ENCODE measurements around the gene RPL3.

The RPL3 gene

DNA sequence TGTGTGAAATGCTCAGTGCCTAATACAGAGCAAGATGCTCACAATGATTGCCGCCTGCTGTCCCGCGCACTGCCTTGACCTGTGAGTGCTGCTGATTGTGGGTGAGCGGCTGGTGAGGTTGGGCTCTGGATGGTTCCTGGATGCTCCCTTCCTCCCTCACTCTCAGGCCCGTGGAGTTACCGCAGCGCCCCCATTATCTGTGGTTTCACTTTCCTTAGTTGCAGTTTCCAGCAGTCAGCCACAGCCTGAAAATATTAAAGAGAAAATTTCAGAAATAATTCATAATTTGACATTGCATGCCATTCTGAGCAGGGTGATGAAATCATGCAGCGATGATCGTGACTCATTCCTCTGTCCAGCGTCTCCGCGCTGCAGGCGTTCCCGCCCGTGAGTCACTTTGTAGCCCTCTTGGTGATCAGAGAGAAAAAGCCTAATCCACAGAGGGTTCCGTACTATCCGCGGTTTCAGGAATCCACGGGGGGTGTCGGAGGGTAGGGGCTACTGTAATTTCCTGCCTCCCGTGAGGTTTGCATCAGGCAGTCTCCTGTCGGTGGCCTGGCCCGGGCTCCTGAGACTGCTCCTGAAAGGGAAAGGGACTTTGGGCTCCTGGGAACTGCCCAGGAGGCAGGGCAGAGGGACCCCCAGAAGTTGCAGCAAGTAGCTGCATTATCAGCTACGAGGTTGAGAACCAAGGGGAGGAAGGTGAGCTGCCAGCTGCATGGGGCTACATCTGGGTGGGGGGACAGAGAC is 10.6 kb downstream of the RPL3 start:
- H3K4me3 ChIP-seq (ENCODE audit: low read depth, low read length) = peak overlapping the region; percentile 31
- TF ChIP-seq CTCF (IDR thresholded peaks at IDR 0.05; ENCODE audit: low read depth, low read length) = no peak; the same call in 1 of the 2 replicates

GRCh38 chr22:39306456-39307361 is 12.7 kb downstream of the RPL3 start:
- TF ChIP-seq CTCF (IDR thresholded peaks at IDR 0.05; ENCODE audit: low read depth, low read length) = peak; percentile 10; the same call in 1 of the 2 replicates
- H3K4me3 ChIP-seq (ENCODE audit: low read depth, low read length) = no peak overlapping the region

DNA sequence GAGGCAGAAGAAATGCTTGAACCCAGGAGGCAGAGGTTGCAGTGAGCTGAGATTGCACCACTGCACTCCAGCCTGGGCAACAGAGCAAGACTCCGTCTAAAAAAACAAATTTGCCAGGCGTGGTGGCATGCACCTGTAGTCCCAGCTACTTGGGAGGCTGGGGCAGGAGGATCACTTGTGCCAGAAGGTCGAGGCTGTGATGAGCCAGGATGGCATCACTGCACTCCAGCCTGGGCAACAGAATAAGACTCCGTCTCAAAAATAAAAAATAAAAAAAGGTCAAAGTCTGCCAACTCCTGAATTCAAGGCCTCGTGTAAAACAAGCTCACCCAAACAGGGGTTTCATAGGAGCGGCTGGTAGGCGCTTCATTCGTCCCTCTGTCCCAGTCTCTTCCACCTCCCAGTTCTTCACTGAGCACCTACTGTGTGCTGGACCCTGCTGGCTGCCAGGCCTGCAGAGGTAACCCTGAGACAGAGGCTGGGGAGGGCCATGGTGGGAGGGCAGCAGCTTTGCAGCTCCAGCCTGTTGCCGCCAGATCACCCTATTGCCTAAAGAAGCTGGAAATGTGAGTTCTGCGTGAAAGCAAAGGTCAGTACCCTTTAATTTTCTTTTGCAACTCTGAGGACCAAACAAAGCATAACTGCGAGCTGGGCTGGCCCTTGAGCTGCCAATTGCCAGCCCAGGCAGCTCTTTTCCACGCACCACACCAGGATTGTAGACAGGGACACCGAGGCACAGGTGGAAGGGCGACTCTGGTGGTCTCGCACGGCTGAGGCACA is 15.3 kb downstream of the RPL3 start:
- no peak for TF ChIP-seq CTCF (IDR thresholded peaks at IDR 0.05; ENCODE audit: low read depth, low read length)
- no peak overlapping the region for H3K4me3 ChIP-seq (ENCODE audit: low read depth, low read length)

- TF ChIP-seq CTCF (IDR thresholded peaks at IDR 0.05; ENCODE audit: low read depth, low read length) = no peak
- no peak overlapping the region for H3K4me3 ChIP-seq (ENCODE audit: low read depth, low read length)
Observed at GRCh38 chr22:39303358-39303757, 16.1 kb downstream of the RPL3 start.

GRCh38 chr22:39302431-39302960 is 16.9 kb downstream of the RPL3 start:
- H3K4me3 ChIP-seq (ENCODE audit: low read depth, low read length) = no peak overlapping the region
- TF ChIP-seq CTCF (IDR thresholded peaks at IDR 0.05; ENCODE audit: low read depth, low read length) = no peak

GRCh38 chr22:39301926-39302325 is 17.5 kb downstream of the RPL3 start:
- TF ChIP-seq CTCF (IDR thresholded peaks at IDR 0.05; ENCODE audit: low read depth, low read length) = no peak
- H3K4me3 ChIP-seq (ENCODE audit: low read depth, low read length) = no peak overlapping the region
